GM23338 (cell line): Measurements from ENCODE around the gene BRF1. TPM values are rescaled to one million over a fixed set of nuclear protein-coding genes. Genes with fewer than 3 reads are reported as not detected.

Source experiments
- ATAC-seq: fragments of 200-7000 bp; cut with Tn5 transposase; 3 replicates; pipeline ENCODE4 v1.9.1; 2020
- DNase-seq: peaks from one replicate; pipeline ENCODE4 v3.0.0-alpha.2; 2015; ENCODE audit warnings: low spot score
- H2AFZ ChIP-seq: fragments of 200-600 bp; sonication (generic); 2 replicates; pipeline ENCODE4 v1.8.0; 2016; ENCODE audit warnings: antibody characterized with exemption, mild to moderate bottlenecking, moderate library complexity
- H3F3A ChIP-seq: fragments of 200-600 bp; sonication (generic); replicated peaks from 2 replicates; pipeline ENCODE4 v1.8.0; 2017; ENCODE audit warnings: antibody characterized with exemption, mixed run types, low read depth
- H3K27ac ChIP-seq: fragments of 200-600 bp; sonication (generic); 2 replicates; pipeline ENCODE4 v1.6.1; 2016; ENCODE audit warnings: low read depth
- H3K27me3 ChIP-seq: fragments of 200-600 bp; sonication (generic); 2 replicates; pipeline ENCODE4 v1.8.0; 2016; ENCODE audit warnings: mild to moderate bottlenecking, mixed run types, moderate library complexity; ENCODE audit not compliant: insufficient read depth
- H3K36me3 ChIP-seq: fragments of 200-600 bp; sonication (generic); 2 replicates; pipeline ENCODE4 v1.8.0; 2016; ENCODE audit warnings: mild to moderate bottlenecking; ENCODE audit not compliant: insufficient read depth
- H3K4me1 ChIP-seq: fragments of 200-600 bp; sonication (generic); 2 replicates; pipeline ENCODE4 v1.8.0; 2016; ENCODE audit warnings: mild to moderate bottlenecking, moderate library complexity; ENCODE audit not compliant: insufficient read depth
- H3K4me2 ChIP-seq: fragments of 200-600 bp; sonication (generic); 2 replicates; pipeline ENCODE4 v1.7.1; 2017; ENCODE audit warnings: mixed run types
- H3K4me3 ChIP-seq: fragments of 200-600 bp; sonication (generic); 2 replicates; pipeline ENCODE4 v1.6.1; 2016; ENCODE audit warnings: mixed run types
- H3K79me2 ChIP-seq: fragments of 200-600 bp; sonication (generic); replicated peaks from 2 replicates; pipeline ENCODE4 v1.8.0; 2017; ENCODE audit warnings: mild to moderate bottlenecking; ENCODE audit not compliant: insufficient read depth
- H3K9me2 ChIP-seq: fragments of 200-600 bp; sonication (generic); 2 replicates; pipeline ENCODE4 v1.8.0; 2017; ENCODE audit not compliant: insufficient read depth
- H4K20me1 ChIP-seq: fragments of 200-600 bp; sonication (generic); replicated peaks from 2 replicates; pipeline ENCODE4 v1.8.0; 2017; ENCODE audit warnings: mild to moderate bottlenecking; ENCODE audit not compliant: insufficient read depth
- H3K27ac Mint-ChIP-seq: 2 replicates; pipeline ENCODE4 v1.8.0; 2020; ENCODE audit warnings: inconsistent platforms, mild to moderate bottlenecking, moderate library complexity, mixed read lengths
- H3K27me3 Mint-ChIP-seq: 3 replicates; pipeline ENCODE4 v1.8.0; 2022; ENCODE audit warnings: low read depth, mild to moderate bottlenecking, moderate library complexity, mixed read lengths, inconsistent platforms; ENCODE audit not compliant: insufficient read depth, poor library complexity
- H3K36me3 Mint-ChIP-seq: 3 replicates; pipeline ENCODE4 v1.8.0; 2021; ENCODE audit warnings: low read depth, mild to moderate bottlenecking, inconsistent platforms, moderate library complexity, mixed read lengths
- H3K4me1 Mint-ChIP-seq: 3 replicates; pipeline ENCODE4 v1.8.0; 2020; ENCODE audit warnings: mild to moderate bottlenecking, inconsistent platforms, mixed read lengths
- H3K4me3 Mint-ChIP-seq: 3 replicates; pipeline ENCODE4 v1.8.0; 2021; ENCODE audit warnings: moderate library complexity, mild to moderate bottlenecking, inconsistent platforms, mixed read lengths
- H3K9me3 Mint-ChIP-seq: 3 replicates; pipeline ENCODE4 v1.8.0; 2020; ENCODE audit warnings: moderate library complexity, mild to moderate bottlenecking, inconsistent platforms, mixed read lengths
- CREB1 ChIP-seq: fragments of 250-450 bp; sonication (Bioruptor Pico); IDR thresholded peaks from 2 replicates; pipeline ENCODE4 v1.5.0; 2020; ENCODE audit warnings: low read depth, mild to moderate bottlenecking, moderate library complexity
- CTCF ChIP-seq, 2 experiments: fragments of 200-600 bp in 1 of 2; sonication (generic) in 1 of 2; conservative IDR thresholded peaks; 2 replicates each; pipeline versions ENCODE4 v1.5.1 to v1.6.1; 2016 to 2017; ENCODE audit warnings: antibody characterized with exemption in 2 of 2, low read depth in 2 of 2, mild to moderate bottlenecking in 2 of 2, moderate library complexity in 1 of 2
- EZH2 ChIP-seq: fragments of 200-600 bp; sonication (generic); IDR thresholded peaks from one replicate; pipeline ENCODE4 v1.8.0; 2017; ENCODE audit warnings: antibody characterized with exemption, mild to moderate bottlenecking, low read depth; ENCODE audit not compliant: unreplicated experiment
- EZH2phosphoT487 ChIP-seq: fragments of 200-600 bp; sonication (generic); IDR thresholded peaks from one replicate; pipeline ENCODE4 v1.8.1; 2018; ENCODE audit warnings: antibody characterized with exemption; ENCODE audit not compliant: unreplicated experiment
- JUNB ChIP-seq: IDR thresholded peaks from one replicate; pipeline ENCODE4 v1.6.1; 2016; ENCODE audit warnings: antibody characterized with exemption; ENCODE audit not compliant: unreplicated experiment
- NANOG ChIP-seq: IDR thresholded peaks from 2 replicates; pipeline ENCODE4 v1.6.1; 2016; ENCODE audit warnings: antibody characterized with exemption, borderline replicate concordance
- POLR2AphosphoS5 ChIP-seq: IDR thresholded peaks from 2 replicates; pipeline ENCODE4 v1.6.1; 2016; ENCODE audit warnings: antibody characterized with exemption, low read depth
- STAT1 ChIP-seq: IDR thresholded peaks from one replicate; pipeline ENCODE4 v1.6.1; 2016; ENCODE audit warnings: antibody characterized with exemption; ENCODE audit not compliant: unreplicated experiment
- ZNF331 ChIP-seq: fragments of 250-450 bp; sonication (Bioruptor Pico); IDR thresholded peaks from 2 replicates; pipeline ENCODE4 v1.5.0; 2020; ENCODE audit warnings: low read depth, mild to moderate bottlenecking, moderate library complexity
- polyA plus RNA-seq: library from polyadenylated mRNA; unstranded; fragments of >200 nt; fragmentation: Nextera tagmentation; extraction: Ambion mirVana; gene quantifications from 2 replicates; pipeline ENCODE4 v1.2.1, GENCODE V29; 2016
- total RNA-seq: library from RNA; depleted of rRNA; stranded (reverse); fragments of >200 nt; shearing (Covaris generic); gene quantifications from 2 replicates; pipeline ENCODE4 v1.2.3, GENCODE V29; 2014
- TF ChIP-seq, protein P1 (sequence below): IDR thresholded peaks from one replicate; pipeline ENCODE4 v1.6.1; 2018; ENCODE audit warnings: antibody characterized with exemption; ENCODE audit not compliant: unreplicated experiment
- TF ChIP-seq, protein P2 (sequence below): fragments of 250-450 bp; sonication (Bioruptor Pico); IDR thresholded peaks from 2 replicates; pipeline ENCODE4 v1.5.0; 2020; ENCODE audit warnings: mild to moderate bottlenecking, moderate library complexity

BRF1 gene
- total and polyA plus RNA-seq, 2 experiments from 2014 or later: 8.6 to 29.9 TPM

GRCh38 chr14:105179191-105179590, 121.6 kb downstream of the BRF1 start (continued):
- TF ChIP-seq, protein P1, sequence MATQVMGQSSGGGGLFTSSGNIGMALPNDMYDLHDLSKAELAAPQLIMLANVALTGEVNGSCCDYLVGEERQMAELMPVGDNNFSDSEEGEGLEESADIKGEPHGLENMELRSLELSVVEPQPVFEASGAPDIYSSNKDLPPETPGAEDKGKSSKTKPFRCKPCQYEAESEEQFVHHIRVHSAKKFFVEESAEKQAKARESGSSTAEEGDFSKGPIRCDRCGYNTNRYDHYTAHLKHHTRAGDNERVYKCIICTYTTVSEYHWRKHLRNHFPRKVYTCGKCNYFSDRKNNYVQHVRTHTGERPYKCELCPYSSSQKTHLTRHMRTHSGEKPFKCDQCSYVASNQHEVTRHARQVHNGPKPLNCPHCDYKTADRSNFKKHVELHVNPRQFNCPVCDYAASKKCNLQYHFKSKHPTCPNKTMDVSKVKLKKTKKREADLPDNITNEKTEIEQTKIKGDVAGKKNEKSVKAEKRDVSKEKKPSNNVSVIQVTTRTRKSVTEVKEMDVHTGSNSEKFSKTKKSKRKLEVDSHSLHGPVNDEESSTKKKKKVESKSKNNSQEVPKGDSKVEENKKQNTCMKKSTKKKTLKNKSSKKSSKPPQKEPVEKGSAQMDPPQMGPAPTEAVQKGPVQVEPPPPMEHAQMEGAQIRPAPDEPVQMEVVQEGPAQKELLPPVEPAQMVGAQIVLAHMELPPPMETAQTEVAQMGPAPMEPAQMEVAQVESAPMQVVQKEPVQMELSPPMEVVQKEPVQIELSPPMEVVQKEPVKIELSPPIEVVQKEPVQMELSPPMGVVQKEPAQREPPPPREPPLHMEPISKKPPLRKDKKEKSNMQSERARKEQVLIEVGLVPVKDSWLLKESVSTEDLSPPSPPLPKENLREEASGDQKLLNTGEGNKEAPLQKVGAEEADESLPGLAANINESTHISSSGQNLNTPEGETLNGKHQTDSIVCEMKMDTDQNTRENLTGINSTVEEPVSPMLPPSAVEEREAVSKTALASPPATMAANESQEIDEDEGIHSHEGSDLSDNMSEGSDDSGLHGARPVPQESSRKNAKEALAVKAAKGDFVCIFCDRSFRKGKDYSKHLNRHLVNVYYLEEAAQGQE: no peak
- TF ChIP-seq STAT1 (no peak), JUNB (no peak), EZH2phosphoT487 (no peak), EZH2 (no peak), ZNF331 (CRISPR knock-in tag) (no peak)

DNA sequence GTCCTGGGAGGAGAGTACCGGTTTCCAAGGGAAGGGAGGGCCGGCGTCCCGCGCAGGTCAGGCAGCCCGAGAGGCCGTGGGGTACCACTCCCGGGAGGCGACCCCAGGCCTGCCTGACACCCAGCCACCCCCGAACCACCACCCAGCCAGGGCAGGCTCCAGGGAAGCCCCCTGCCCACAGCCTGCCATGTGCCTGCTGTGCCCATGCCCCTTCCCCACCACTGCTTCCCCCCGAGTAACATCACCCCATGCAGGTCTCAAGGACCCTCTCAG, 122.0 kb downstream of the BRF1 start:
- no peaks in the 10 kb centered on the region; the same call in 1 of the 2 replicates for H3K4me1 ChIP-seq
- H3K9me2 ChIP-seq: no peaks in the 10 kb centered on the region
- H4K20me1 ChIP-seq: no peaks in the 10 kb centered on the region; the same call in 1 of the 2 replicates
- H3F3A ChIP-seq: no peaks in the 10 kb centered on the region
- no peaks in the 10 kb centered on the region for H3K36me3 ChIP-seq
- DNase-seq (no peak), ATAC-seq (no peak)
- H3K27ac ChIP-seq: no peak overlapping the region
- H3K27me3 ChIP-seq: peaks cover 13% of the 10 kb centered on the region; the same call in 1 of the 2 replicates
- H3K4me2 ChIP-seq: no peak overlapping the region
- H3K4me3 ChIP-seq: no peak overlapping the region
- H3K79me2 ChIP-seq: no peaks in the 10 kb centered on the region
- Mint-ChIP-seq H3K27me3 (peaks cover 16% of the 10 kb centered on the region), H3K36me3 (no peaks in the 10 kb centered on the region), H3K4me3 (no peak overlapping the region), H3K4me1 (peaks cover 3% of the 10 kb centered on the region; the same call in 1 of the 3 replicates), H3K27ac (no peak overlapping the region), H3K9me3 (no peaks in the 10 kb centered on the region; the same call in 2 of the 3 replicates)
- H2AFZ ChIP-seq: no peak overlapping the region
- TF ChIP-seq, protein P2, sequence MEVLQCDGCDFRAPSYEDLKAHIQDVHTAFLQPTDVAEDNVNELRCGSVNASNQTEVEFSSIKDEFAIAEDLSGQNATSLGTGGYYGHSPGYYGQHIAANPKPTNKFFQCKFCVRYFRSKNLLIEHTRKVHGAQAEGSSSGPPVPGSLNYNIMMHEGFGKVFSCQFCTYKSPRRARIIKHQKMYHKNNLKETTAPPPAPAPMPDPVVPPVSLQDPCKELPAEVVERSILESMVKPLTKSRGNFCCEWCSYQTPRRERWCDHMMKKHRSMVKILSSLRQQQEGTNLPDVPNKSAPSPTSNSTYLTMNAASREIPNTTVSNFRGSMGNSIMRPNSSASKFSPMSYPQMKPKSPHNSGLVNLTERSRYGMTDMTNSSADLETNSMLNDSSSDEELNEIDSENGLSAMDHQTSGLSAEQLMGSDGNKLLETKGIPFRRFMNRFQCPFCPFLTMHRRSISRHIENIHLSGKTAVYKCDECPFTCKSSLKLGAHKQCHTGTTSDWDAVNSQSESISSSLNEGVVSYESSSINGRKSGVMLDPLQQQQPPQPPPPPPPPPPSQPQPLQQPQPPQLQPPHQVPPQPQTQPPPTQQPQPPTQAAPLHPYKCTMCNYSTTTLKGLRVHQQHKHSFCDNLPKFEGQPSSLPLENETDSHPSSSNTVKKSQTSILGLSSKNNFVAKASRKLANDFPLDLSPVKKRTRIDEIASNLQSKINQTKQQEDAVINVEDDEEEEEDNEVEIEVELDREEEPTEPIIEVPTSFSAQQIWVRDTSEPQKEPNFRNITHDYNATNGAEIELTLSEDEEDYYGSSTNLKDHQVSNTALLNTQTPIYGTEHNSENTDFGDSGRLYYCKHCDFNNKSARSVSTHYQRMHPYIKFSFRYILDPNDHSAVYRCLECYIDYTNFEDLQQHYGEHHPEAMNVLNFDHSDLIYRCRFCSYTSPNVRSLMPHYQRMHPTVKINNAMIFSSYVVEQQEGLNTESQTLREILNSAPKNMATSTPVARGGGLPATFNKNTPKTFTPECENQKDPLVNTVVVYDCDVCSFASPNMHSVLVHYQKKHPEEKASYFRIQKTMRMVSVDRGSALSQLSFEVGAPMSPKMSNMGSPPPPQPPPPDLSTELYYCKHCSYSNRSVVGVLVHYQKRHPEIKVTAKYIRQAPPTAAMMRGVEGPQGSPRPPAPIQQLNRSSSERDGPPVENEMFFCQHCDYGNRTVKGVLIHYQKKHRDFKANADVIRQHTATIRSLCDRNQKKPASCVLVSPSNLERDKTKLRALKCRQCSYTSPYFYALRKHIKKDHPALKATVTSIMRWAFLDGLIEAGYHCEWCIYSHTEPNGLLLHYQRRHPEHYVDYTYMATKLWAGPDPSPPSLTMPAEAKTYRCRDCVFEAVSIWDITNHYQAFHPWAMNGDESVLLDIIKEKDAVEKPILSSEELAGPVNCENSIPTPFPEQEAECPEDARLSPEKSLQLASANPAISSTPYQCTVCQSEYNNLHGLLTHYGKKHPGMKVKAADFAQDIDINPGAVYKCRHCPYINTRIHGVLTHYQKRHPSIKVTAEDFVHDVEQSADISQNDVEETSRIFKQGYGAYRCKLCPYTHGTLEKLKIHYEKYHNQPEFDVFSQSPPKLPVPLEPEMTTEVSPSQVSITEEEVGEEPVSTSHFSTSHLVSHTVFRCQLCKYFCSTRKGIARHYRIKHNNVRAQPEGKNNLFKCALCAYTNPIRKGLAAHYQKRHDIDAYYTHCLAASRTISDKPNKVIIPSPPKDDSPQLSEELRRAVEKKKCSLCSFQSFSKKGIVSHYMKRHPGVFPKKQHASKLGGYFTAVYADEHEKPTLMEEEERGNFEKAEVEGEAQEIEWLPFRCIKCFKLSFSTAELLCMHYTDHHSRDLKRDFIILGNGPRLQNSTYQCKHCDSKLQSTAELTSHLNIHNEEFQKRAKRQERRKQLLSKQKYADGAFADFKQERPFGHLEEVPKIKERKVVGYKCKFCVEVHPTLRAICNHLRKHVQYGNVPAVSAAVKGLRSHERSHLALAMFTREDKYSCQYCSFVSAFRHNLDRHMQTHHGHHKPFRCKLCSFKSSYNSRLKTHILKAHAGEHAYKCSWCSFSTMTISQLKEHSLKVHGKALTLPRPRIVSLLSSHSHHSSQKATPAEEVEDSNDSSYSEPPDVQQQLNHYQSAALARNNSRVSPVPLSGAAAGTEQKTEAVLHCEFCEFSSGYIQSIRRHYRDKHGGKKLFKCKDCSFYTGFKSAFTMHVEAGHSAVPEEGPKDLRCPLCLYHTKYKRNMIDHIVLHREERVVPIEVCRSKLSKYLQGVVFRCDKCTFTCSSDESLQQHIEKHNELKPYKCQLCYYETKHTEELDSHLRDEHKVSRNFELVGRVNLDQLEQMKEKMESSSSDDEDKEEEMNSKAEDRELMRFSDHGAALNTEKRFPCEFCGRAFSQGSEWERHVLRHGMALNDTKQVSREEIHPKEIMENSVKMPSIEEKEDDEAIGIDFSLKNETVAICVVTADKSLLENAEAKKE (CRISPR knock-in tag): no peak
- no peak for TF ChIP-seq ZNF331 (CRISPR knock-in tag)
- no peak for TF ChIP-seq EZH2phosphoT487
- TF ChIP-seq POLR2AphosphoS5: no peak
- no peak for TF ChIP-seq CREB1 (CRISPR knock-in tag)
- no peak for TF ChIP-seq STAT1
- TF ChIP-seq JUNB: no peak
- TF ChIP-seq NANOG: no peak
- no peak for TF ChIP-seq CTCF (conservative IDR thresholded peaks at IDR 0.05; ENCODE audit: low read depth in 2 of 2)
